HepG2 (cell line): ENCODE data around the gene DNMT1. TPM values are rescaled to one million over a fixed set of nuclear protein-coding genes. Genes with fewer than 3 reads are reported as not detected.

Experiments
- ATF7 ChIP-seq, 2 experiments: fragments of 450-650 bp in 1 of 2; sonication (generic) in 1 of 2; formaldehyde crosslinking in 1 of 2; IDR thresholded peaks; 2 replicates each; pipeline versions ENCODE4 v1.4.0 to v1.6.1; 2016 to 2020; ENCODE audit warnings: antibody characterized with exemption in 1 of 2, mild to moderate bottlenecking in 1 of 2, missing genetic modification reagents in 1 of 2
- CBFB ChIP-seq: sonication (generic); formaldehyde crosslinking; IDR thresholded peaks from 2 replicates; pipeline ENCODE4 v1.4.0; 2020; ENCODE audit warnings: missing genetic modification reagents
- DR1 ChIP-seq: sonication (generic); formaldehyde crosslinking; IDR thresholded peaks from 2 replicates; pipeline ENCODE4 v1.8.0; 2021; ENCODE audit warnings: mild to moderate bottlenecking, missing genetic modification reagents, inconsistent platforms
- DZIP1 ChIP-seq: sonication (generic); formaldehyde crosslinking; IDR thresholded peaks from 2 replicates; pipeline ENCODE4 v1.5.0; 2020; ENCODE audit warnings: mild to moderate bottlenecking, missing genetic modification reagents
- FUBP1 ChIP-seq: sonication (generic); formaldehyde crosslinking; IDR thresholded peaks from 2 replicates; pipeline ENCODE4 v1.5.1; 2020; ENCODE audit warnings: missing genetic modification reagents, mild to moderate bottlenecking, borderline replicate concordance
- MTF1 ChIP-seq: sonication (generic); formaldehyde crosslinking; IDR thresholded peaks from 2 replicates; pipeline ENCODE4 v1.5.0; 2020; ENCODE audit warnings: missing genetic modification reagents
- NFE2 ChIP-seq: sonication (generic); formaldehyde crosslinking; IDR thresholded peaks from 2 replicates; pipeline ENCODE4 v1.4.0; 2020; ENCODE audit warnings: missing genetic modification reagents
- PCBP1 ChIP-seq: fragments of 200-400 bp; formaldehyde crosslinking; IDR thresholded peaks from 2 replicates; pipeline ENCODE4 v1.6.1; 2017; ENCODE audit warnings: mild to moderate bottlenecking, low read depth, low read length, borderline replicate concordance
- PPARG ChIP-seq: conservative IDR thresholded peaks from 2 replicates; pipeline ENCODE4 v1.6.1; 2016; ENCODE audit warnings: missing biosample characterization, missing genetic modification reagents
- PRDM10 ChIP-seq: sonication (generic); formaldehyde crosslinking; IDR thresholded peaks from 2 replicates; pipeline ENCODE4 v1.4.0; 2020; ENCODE audit warnings: low read depth, missing genetic modification reagents
- PRMT3 ChIP-seq: sonication (generic); formaldehyde crosslinking; IDR thresholded peaks from 2 replicates; pipeline ENCODE4 v1.8.1; 2022; ENCODE audit warnings: low read depth, mild to moderate bottlenecking, moderate library complexity, missing genetic modification reagents, borderline replicate concordance
- SOX6 ChIP-seq, 2 experiments: fragments of 450-650 bp in 1 of 2; sonication (generic) in 1 of 2; formaldehyde crosslinking in 1 of 2; IDR thresholded peaks; 2 replicates each; pipeline versions ENCODE4 v1.4.0 to v1.6.1; 2017 to 2020; ENCODE audit warnings: antibody characterized with exemption in 1 of 2, mild to moderate bottlenecking in 1 of 2, missing genetic modification reagents in 1 of 2
- ZKSCAN1 ChIP-seq: fragments of 150-350 bp; IDR thresholded peaks from 2 replicates; pipeline ENCODE4 v1.6.1; 2014; ENCODE audit warnings: low read length
- ZNF24 ChIP-seq: fragments of 450-650 bp; IDR thresholded peaks from 2 replicates; pipeline ENCODE4 v1.6.1; 2017; ENCODE audit warnings: antibody characterized with exemption, mild to moderate bottlenecking
- ZNF30 ChIP-seq: sonication (generic); formaldehyde crosslinking; IDR thresholded peaks from 2 replicates; pipeline ENCODE4 v1.5.0; 2020; ENCODE audit warnings: mild to moderate bottlenecking, missing genetic modification reagents
- ZNF616 ChIP-seq: sonication (generic); formaldehyde crosslinking; IDR thresholded peaks from 2 replicates; pipeline ENCODE4 v1.5.0; 2020; ENCODE audit warnings: low read depth, mild to moderate bottlenecking, missing genetic modification reagents
- ZNF678 ChIP-seq: sonication (generic); formaldehyde crosslinking; IDR thresholded peaks from 2 replicates; pipeline ENCODE4 v1.4.0; 2020; ENCODE audit warnings: mild to moderate bottlenecking, missing genetic modification reagents
- ZNF747 ChIP-seq: sonication (generic); formaldehyde crosslinking; IDR thresholded peaks from 2 replicates; pipeline ENCODE4 v1.8.1; 2023; ENCODE audit warnings: missing genetic modification reagents, mild to moderate bottlenecking, borderline replicate concordance
- polyA plus RNA-seq, 8 experiments: library from polyadenylated mRNA; depleted of rRNA in 3 of 8; stranded (reverse) in 7 of 8; unstranded in 1 of 8; fragments of >200 nt; fragmentation: Illumina TruSeq in 4 of 8; extraction: Trizol in 4 of 8; gene quantifications; 2 replicates each; pipeline versions ENCODE4 v1.2.1 to v1.2.3, GENCODE V29; 2011 to 2016; ENCODE audit warnings: low read depth in 4 of 8, missing spikeins in 1 of 8, mixed read lengths in 1 of 8; ENCODE audit not compliant: insufficient read depth in 1 of 8
- total RNA-seq, 5 experiments: library from RNA; depleted of rRNA; stranded (reverse); fragments of >200 nt; fragmentation: Illumina TruSeq; extraction: Trizol; gene quantifications; 2 replicates each; pipeline ENCODE4 v1.2.3, GENCODE V29; 2016; ENCODE audit warnings: low read depth in 1 of 5
- TF ChIP-seq, protein P1 (sequence below): sonication (generic); formaldehyde crosslinking; IDR thresholded peaks from 2 replicates; pipeline ENCODE4 v1.4.0; 2020; ENCODE audit warnings: missing genetic modification reagents
- TF ChIP-seq, protein P2 (sequence below): sonication (generic); formaldehyde crosslinking; IDR thresholded peaks from 2 replicates; pipeline ENCODE4 v1.4.0; 2020; ENCODE audit warnings: mild to moderate bottlenecking, low read depth, missing genetic modification reagents

Gene DNMT1
- total and polyA plus RNA-seq, 2 of the 13 experiments (the other 11 are each of a cell fraction or from before 2014, with no cell fraction given) = 31.2 to 91.1 TPM

- TF ChIP-seq ZNF678 (no peak), SOX6 (IDR thresholded peaks at IDR 0.05) (no peak), SOX6 (CRISPR knock-in tag; IDR thresholded peaks at IDR 0.05) (no peak), PRDM10 (CRISPR knock-in tag) (no peak), ZNF30 (CRISPR knock-in tag) (no peak), MTF1 (CRISPR knock-in tag) (no peak), ZNF24 (no peak), ATF7 (IDR thresholded peaks at IDR 0.05) (no peak), ATF7 (CRISPR knock-in tag; IDR thresholded peaks at IDR 0.05) (no peak), DR1 (CRISPR knock-in tag) (no peak), CBFB (no peak), ZKSCAN1 (no peak), PCBP1 (0 out of 2 replicates have a peak, but pooled peaks have one; percentile 50), FUBP1 (CRISPR knock-in tag) (no peak), ZNF747 (CRISPR knock-in tag) (no peak), ZNF616 (no peak), PPARG (CRISPR knock-in tag) (no peak), NFE2 (CRISPR knock-in tag) (no peak), DZIP1 (0 out of 2 replicates have a peak, but pooled peaks have one; percentile 74), PRMT3 (CRISPR knock-in tag) (peak; percentile 20; the same call in 1 of the 2 replicates)
- TF ChIP-seq, protein P1, sequence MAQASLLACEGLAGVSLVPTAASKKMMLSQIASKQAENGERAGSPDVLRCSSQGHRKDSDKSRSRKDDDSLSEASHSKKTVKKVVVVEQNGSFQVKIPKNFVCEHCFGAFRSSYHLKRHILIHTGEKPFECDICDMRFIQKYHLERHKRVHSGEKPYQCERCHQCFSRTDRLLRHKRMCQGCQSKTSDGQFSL = no peak
- TF ChIP-seq, protein P2, sequence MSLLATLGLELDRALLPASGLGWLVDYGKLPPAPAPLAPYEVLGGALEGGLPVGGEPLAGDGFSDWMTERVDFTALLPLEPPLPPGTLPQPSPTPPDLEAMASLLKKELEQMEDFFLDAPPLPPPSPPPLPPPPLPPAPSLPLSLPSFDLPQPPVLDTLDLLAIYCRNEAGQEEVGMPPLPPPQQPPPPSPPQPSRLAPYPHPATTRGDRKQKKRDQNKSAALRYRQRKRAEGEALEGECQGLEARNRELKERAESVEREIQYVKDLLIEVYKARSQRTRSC = no peak
Measured at GRCh38 chr19:10112895-10113591, 81.7 kb downstream of the DNMT1 start (continued).
